ENCODE data around the gene DUS3L. TPM values are rescaled to one million over a fixed set of nuclear protein-coding genes. Genes with fewer than 3 reads are reported as not detected.

The DUS3L gene
- total and polyA plus RNA-seq, 2 of the 8 experiments (the other 6 are each of a cell fraction or from before 2014, with no cell fraction given) = 37.6 to 39.1 TPM

- TF ChIP-seq ATF3 (IDR thresholded peaks at IDR 0.05; ENCODE audit: insufficient read depth, low read depth, low read length) (no peak), GTF2F1 (IDR thresholded peaks at IDR 0.05; ENCODE audit: borderline replicate concordance, low read depth, low read length) (no peak), CTCF (IDR thresholded peaks at IDR 0.05; ENCODE audit: control extremely low read depth in 1 of 3, insufficient read depth in 1 of 3, low read depth in 1 of 3, low read length in 3 of 3) (no peak), SIN3A (conservative IDR thresholded peaks at IDR 0.05 in 1 of 2, IDR thresholded peaks at IDR 0.05 in 1 of 2; ENCODE audit: low read depth in 1 of 2, low read length in 2 of 2) (no peak), RAD21 (IDR thresholded peaks at IDR 0.05 in 1 of 2, conservative IDR thresholded peaks at IDR 0.05 in 1 of 2; ENCODE audit: low read depth in 2 of 2, low read length in 2 of 2) (no peak), FOSL1 (IDR thresholded peaks at IDR 0.05; ENCODE audit: insufficient read depth, low read depth, low read length) (no peak), POLR2AphosphoS5 (IDR thresholded peaks at IDR 0.05; ENCODE audit: low read depth, low read length) (no peak)
Measured at GRCh38 chr19:5808120-5808816, 17.3 kb upstream of the DUS3L start (continued).
